ENCODE results near the gene SPATA16.

The SPATA16 gene

DNA sequence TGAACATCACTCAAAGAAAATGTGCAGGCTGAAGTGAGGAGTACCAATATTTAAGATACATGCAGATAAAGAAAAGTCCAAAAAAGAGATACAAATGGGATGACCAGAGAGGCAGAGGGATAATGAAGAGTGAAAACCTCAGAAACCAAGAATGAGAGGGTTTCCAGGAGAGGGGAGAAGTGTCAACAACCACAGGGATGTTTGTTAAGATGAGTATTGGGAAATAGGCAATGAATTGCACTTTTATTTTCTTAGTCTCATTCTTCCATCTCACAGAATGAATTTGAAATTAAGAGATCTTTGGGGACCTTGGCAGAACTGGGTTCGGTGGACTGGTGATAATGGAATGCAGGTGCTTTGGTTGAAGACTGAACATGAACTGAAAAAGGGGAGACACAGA, 288.0 kb downstream of the SPATA16 start:
- TF ChIP-seq CTCF (IDR thresholded peaks at IDR 0.05; ENCODE audit: low read length, missing control alignments): no peak
- no peak for DNase-seq (ENCODE audit: low read depth)
- no peak overlapping the region for H3K4me3 ChIP-seq (replicated peaks; ENCODE audit: low read depth, low read length)

DNA sequence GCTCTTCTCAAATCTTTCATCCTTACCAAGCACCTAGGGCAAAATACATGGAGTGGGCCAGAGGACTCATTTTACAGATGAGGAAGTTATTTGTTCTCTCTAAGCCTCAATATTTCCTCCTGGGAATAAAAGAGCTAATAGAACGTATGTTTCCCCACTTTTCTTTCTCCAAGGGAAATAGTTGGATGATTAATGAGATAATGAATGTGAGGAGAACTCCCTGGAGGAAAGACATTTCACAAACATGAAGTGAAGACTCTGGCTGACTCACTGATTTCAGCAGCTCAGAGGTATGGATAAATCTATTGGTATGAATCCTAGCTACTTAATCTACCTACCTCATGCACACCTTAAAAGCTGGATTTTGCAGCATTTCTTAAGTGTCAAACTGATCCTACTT, 292.1 kb downstream of the SPATA16 start:
- TF ChIP-seq CTCF (IDR thresholded peaks at IDR 0.05; ENCODE audit: low read length, missing control alignments): no peak
- DNase-seq (ENCODE audit: low read depth): peak; percentile 89
- H3K4me3 ChIP-seq (replicated peaks; ENCODE audit: low read depth, low read length): no peak overlapping the region

- TF ChIP-seq CTCF (IDR thresholded peaks at IDR 0.05; ENCODE audit: low read length, missing control alignments): no peak
- DNase-seq (ENCODE audit: low read depth): no peak
Measured at GRCh38 chr3:172847292-172847691, 293.7 kb downstream of the SPATA16 start.

DNA sequence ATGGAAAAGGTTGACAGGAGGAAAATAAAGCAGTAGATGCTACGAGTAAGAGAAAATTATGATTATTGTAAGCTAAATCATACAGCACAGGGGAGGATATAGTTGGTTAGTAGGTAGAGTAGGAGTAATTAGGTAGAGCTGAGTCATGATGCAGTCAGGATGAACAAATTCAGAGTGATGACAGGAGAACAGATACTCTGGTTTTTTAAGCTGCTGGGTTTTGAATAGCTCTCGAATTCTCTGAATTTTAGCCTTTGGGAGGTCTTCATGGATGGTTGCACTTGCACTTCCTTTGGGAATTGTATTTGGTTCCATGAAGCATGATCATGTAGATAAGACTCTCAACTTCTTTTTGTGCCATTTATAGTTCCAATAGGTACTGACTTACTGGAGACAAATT, 294.3 kb downstream of the SPATA16 start:
- H3K4me3 ChIP-seq (replicated peaks; ENCODE audit: low read depth, low read length): no peak overlapping the region
- TF ChIP-seq CTCF (IDR thresholded peaks at IDR 0.05; ENCODE audit: low read length, missing control alignments): no peak
- peak; percentile 47 for DNase-seq (ENCODE audit: low read depth)

More at GRCh38 chr3:172847292-172847691, 293.7 kb downstream of the SPATA16 start:
- H3K4me3 ChIP-seq (replicated peaks; ENCODE audit: low read depth, low read length): no peak overlapping the region

GRCh38 chr3:172846103-172846561, 294.9 kb downstream of the SPATA16 start:
- no peak overlapping the region for H3K4me3 ChIP-seq (replicated peaks; ENCODE audit: low read depth, low read length)
- DNase-seq (ENCODE audit: low read depth): peak; percentile 8
- TF ChIP-seq CTCF (IDR thresholded peaks at IDR 0.05; ENCODE audit: low read length, missing control alignments): no peak

- H3K4me3 ChIP-seq (replicated peaks; ENCODE audit: low read depth, low read length): no peak overlapping the region
- no peak for DNase-seq (ENCODE audit: low read depth)
- no peak for TF ChIP-seq CTCF (IDR thresholded peaks at IDR 0.05; ENCODE audit: low read length, missing control alignments)
Measured at GRCh38 chr3:172844428-172844827, 296.6 kb downstream of the SPATA16 start.

GRCh38 chr3:172840913-172841312, 300.1 kb downstream of the SPATA16 start:
- TF ChIP-seq CTCF (IDR thresholded peaks at IDR 0.05; ENCODE audit: low read length, missing control alignments): no peak
- no peak overlapping the region for H3K4me3 ChIP-seq (replicated peaks; ENCODE audit: low read depth, low read length)
- no peak for DNase-seq (ENCODE audit: low read depth)

Data from fibroblast of pulmonary artery (primary cell).